SKM-1 treated with dmso at 0.1 percent for 144 hours (cell line): ENCODE data around the gene POPDC2.

ENCODE experiments used
- DNase-seq: peaks from one replicate; lab custom pipeline; 2025; ENCODE audit not compliant: unreplicated experiment; lab: John Stamatoyannopoulos, UW

The POPDC2 gene

DNA sequence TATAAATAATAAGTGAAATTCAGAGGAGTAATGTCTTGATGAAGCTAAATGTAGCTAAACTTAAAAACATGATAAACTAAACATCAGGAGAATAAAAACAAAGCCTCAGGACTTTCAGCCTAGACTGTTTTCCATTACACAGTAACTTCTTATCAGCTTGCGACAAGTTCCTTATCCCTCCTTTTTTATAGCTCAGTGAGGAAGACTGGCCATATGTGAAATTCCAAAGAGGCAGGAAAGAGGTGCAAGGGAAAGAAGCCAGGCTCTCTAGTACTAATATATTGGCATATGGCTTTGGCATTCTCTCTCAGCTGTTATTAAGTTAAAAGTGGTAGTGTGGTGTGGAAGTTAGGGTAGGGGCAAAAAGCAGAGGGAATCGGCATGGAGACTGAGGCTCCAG lies 12.4 kb upstream of the POPDC2 start:
- DNase-seq = no peak

DNA sequence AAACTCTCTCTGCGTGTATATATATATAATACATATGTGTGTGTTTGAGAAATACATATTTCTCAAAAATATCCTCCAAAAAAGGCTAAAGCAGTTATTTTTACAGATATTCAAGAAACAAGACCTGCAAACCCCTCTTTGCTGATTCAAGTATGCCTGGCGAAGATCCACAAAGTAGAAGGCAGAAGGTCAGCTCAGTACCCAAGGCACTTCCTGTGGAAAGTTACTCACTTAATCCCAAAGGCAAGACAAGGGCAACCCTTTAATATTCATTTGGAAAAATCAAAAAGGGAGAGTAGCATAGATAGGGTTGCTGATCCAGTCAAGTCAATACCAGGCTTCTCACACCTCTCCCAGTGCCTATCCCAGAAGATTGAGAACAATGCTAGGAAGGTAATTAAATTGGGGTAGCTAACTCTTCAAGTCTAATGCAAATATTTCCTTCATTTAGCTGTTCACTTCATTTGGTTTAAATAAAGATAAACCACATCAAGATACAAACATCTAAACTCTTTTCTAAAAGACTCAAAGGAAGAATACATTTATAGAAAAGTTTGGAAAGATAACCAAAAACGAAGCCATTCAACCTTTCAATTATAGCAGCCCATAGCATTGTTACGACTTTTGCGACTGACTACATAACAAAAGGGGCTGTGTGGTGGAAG lies 9.6 kb upstream of the POPDC2 start:
- DNase-seq = no peak

DNA sequence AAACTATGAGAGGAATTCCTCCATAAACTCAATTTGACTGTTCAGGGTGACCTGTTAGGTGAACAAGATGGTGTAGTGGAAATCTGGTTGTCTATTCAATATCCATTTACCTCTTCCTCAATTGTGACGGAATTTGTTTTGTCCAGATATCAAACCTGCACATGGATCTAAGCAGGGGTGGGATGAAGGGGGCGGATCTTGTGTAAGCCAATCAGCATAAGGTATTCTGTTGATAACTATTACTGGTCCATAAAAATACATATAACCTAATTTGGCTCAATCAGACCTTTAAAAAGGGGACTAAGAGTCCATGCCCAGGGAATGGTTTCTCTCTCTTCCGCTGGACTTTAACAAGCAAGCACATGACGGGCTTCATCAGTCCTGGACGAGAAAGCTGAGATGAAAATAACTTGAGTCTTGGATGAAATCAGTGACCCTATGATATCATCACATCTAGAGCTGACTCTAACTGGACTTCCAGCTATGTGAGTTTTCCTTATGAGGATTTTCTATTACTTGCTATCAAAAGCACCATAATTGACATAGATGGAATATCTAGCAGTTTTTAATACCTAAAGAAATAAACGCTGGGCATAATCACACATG lies 5.7 kb upstream of the POPDC2 start:
- no peak for DNase-seq

DNA sequence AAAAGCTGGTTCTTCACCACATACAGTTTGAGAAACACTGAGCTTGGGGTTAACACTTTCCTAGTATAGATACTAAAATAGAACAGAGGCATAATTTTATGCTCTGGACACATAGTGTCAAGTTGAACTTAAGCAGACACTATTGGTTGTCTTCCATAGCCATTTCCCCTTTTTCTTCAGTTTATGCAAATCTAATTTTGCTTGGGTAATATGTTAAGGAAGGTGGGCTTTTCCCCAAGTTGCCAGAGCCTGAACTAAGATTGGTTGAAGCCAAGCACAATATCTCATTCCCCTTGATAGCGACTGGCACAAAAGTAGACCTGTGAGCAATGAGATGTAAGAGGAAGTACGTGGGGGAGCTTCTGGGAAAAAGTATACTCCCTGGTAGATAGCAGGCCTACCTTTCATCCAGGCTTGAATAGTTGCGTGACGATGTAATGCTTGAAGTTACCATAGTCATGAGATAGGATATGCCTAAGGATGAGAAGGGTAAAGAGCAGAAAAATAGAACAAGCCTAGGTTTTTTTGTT lies 4.5 kb upstream of the POPDC2 start:
- no peak for DNase-seq

DNA sequence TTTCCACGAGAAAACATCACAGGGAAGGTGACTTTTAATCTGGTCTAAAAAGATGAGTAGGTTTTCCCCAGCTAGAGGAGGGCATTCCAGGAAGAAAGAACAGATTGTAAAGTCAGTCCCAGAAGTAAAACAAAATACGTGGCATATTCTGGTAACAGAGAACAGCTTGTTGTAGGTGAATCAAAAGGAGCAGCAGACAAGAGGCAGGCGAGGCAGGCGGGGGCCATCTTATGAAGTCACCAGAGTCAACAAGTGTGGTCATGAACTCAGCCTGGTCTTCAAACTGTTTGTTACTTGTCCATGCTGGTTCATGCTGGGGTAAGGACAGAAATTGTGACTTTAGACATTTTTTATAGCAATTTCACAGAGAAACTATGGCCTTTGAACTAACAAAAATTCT lies 4.0 kb upstream of the POPDC2 start:
- no peak for DNase-seq

DNA sequence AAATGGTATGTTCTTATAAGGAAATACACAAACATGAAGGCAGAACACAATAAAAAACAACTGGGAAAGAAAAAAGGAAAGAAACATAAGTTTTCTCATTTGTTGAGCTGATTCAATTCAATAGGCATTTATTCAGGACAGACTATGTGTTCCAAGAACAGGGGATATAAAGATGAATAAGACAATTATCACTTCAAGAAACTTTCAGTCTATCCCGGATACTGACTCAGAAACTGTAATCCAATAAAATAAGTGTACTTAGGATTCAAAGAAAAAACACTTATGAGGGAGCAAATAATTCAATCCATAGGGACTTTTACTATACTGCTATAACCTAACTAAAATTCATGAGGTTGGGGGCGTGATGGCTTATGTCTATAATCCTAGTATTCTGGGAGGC lies 3.5 kb upstream of the POPDC2 start:
- DNase-seq = no peak

DNA sequence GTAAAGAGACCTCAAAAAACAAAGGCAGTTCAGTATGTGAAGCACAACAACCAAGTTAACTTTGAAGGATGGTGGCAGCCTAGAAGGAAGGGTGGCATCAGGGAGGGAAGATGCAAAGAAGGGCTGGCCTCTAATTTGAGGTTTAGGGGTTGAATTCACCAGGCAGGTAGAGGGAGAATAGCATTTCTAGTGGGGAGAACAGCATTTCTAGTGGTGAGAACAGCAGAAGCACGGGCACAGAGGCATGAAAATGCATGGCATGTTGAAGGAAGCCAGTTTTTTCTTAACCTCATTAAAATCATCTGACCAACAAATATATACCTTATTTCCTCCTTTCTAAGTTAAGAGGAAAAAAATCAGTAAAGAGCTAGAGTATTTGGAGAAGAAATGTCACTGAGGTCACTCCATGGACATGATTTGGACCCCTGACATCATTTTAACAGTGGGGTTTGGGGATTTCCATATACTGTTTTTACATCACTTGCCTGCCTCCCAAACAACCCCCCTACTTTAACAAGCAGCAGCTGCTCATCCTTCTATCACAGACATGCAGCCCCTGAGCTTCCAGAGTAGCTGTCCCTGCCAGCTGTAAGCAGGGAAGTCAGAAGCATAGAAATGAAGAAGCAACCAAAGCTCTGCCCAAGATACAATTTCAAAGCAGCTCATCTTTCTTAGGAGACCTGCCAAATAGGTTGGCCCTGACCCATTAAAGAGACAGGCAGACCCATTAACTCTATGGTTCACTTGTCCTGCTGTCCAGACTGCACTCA lies 2.4 kb upstream of the POPDC2 start:
- DNase-seq = no peak

DNA sequence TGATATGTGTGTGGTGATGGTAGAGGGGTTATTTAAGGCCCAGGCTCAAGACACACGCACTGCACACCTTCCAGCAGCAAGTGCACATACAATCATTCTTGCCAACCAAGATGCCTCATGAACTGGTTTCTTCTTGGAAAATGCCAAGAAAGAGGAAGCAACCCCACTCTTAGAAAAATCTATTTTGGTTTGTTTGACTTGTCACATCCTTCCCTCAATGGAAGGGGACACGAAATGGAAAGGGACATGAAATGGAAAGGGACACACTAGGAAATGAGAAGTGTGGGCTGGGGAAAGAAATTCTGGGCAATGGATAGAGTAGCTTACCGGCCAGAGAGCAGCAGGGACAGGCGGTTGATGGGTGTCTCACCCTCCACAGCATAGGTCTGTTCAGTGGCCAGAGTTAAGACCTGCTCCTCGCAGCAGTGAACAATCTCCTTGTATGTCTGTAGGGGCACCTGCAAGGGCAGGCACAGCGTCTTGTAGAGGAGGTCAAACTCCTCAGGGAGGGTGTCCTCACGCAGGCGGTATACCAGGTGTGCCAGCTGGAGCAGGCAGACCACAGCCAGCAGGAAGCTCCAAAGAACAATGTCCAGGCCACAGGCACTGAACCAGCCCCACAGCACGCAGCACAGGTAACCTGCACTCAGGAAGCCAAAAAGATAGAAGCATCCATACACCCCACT lies 640 bp downstream of the POPDC2 start:
- no peak for DNase-seq

DNA sequence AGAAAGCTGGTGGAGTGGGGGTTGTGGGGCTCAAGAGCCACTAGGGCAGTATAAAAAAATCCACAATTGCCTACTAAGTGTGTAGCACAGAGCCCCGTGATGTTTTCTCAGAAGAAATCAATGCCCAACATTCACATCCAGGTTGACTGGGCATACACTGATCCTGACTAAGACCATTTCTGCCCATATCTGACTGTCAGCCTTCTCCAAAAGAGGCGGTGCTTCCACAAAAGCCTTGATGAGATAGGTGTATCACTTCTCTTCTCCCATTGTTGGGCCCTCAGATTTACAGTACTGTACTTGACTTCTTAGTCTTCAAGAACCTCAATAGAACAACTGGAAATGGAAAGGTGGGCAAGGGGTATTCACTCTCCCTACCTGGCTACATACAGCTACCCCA lies 1.4 kb downstream of the POPDC2 start:
- DNase-seq = no peak

DNA sequence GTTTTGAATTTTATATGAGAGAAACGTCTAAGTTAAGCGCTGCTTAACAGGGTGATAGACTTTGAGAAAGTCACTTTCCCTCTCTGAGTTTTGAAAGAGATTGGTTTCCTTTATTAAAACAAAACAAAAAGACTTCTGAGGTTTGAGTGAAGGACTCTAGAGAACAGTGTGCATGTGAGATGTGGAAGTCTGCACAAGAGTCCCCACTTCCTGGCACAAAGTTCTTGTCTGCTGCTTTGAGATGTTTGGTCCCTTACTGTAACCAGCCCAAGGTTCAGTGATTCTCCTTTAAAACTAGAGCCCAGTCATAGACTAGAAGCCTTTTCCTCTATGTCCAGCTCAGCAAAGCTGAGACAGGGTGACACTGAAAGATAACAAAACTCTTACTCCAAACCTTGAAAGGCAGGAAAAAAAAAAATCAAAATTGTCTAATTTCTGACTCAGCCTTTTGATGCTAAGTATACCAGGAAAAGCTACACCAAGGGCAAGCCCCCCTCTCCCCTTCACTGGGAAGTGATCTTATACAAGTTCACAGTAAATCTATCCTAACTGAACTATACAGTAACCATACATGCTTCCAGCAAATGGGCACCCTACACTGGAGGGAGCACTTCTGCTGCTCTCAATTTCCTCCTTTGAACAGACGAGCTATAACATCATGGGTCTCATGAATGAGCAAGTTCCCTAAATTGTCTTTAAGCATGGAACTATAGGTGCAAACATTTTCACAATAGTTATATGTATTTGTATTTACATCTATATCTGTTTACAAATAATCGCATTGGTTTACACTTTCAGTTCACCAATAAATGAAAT lies 2.3 kb downstream of the POPDC2 start:
- DNase-seq = peak; percentile 8

DNA sequence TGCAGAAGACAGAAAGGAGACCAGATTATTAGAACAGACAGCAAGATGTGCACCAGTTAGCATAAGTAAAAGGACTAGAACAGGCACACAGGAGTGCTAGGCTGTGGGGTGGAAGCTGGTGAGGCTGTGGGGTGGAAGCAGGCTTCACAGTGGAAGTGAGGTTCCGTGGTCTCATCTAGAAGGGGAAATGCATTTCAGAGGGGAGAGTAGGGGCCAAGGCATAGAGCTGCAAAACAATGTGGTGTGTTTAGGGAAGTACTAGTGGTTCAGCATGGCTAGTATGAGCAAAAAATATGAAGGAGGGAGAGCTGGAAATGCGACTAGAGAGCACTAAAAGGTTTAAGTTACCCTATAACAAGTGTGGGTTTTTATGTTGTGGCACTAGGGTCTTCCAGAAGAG lies 6.5 kb downstream of the POPDC2 start:
- DNase-seq = peak; percentile 56

DNA sequence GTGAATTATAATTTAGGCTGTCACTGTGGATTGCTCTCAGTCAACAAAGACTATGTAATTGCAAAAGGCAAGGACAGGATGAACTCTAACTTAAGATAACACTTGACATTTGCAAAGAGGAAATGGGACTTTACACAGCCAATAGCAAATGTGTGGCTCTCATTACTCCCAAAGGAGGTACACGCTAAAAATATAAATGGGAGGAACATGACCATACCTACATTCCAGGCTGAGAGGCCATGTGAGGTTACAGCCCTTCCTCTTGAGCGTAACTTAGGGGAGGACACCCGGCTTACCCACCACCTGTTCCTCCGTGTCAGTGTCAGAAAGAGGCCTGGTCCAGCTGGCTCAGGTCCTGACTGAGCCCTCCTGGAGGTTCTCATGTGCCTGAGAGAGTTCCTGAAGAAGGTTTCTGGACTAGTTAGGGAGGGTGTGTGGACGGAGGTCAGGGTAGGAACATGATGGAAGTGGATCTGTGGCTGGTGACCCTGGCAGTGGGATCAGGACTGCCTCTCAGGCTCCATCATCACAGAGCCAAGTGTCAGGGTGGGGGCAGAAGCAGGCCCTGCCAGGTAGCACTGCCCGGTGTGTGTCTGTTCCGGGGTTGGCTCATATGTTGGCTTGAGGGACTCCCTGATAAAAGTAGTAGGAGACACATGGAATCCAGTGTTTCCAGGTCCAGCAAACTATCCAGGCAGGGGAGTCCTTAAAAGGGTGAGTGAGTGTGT lies 7.9 kb downstream of the POPDC2 start:
- DNase-seq = no peak

DNA sequence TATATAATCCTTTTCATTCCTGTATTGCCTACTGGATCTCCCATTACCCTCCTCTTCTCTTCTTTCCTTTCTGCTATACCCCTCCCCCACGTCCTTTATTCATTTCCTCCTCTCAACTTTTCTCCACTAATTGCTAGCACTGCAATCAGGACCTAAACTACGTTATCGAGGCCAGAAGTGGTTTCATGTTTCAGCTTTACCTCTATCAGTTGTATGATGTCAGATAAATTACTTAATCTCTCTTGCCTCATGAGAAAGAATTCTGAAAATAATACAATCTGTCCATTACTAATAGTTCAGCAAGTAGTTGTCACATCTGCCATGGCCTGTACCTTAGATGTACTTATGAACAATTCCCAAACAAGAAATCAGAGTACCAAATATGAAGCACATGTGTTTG lies 10.6 kb downstream of the POPDC2 start:
- DNase-seq = no peak

DNA sequence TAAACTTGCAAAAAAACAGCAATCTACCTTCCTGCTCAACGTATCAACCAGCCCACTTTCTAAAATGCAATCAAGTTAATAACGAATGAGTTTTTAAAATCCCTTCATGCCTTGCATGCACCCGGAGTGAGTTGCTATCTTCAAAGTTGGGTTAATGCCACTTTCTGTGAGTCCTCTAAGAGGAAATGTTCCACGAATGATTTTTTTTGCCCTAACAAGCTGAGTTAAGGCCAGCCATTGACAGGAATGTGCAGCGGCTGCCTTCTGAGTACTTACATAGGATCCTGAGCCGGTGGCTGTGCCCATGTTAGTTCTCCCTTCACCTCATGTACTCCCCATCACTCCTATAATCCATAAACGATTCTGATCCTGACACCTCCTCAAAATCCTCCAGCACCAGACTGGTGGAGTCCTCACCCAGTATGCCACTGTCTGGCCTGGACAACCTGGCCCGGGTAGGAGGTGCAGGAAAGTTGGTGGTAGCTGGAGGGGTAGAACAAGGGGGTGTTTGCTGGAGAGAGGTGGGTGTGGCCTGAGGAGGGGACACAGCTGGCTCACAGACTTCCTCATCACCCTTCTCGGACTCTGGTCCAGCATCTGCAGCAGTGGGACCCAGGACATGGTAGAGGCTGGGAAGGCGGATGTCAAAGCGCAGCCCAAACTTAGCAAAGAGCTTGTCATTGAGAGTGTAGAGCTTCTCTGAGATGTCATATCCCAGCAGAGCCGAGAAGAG lies 12.4 kb downstream of the POPDC2 start:
- no peak for DNase-seq

DNA sequence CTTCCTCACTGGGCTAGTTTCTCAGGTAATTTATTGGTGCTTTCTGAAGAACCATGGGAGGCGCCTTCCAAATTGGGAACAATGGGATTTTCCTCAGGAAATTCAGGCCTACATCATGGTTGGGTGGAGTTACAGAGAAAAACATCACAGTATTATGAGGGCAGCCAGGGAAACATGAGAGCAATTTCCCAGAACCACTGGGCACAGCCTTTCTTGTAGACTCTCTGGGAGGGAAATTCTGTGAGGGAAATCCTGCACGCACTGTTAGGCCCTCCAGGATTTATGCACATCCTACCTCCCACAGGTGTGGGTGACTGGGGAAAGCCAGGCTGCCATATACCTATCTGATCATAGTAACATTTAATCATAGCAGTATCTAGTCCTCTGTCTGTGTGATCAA lies 13.2 kb downstream of the POPDC2 start:
- no peak for DNase-seq

DNA sequence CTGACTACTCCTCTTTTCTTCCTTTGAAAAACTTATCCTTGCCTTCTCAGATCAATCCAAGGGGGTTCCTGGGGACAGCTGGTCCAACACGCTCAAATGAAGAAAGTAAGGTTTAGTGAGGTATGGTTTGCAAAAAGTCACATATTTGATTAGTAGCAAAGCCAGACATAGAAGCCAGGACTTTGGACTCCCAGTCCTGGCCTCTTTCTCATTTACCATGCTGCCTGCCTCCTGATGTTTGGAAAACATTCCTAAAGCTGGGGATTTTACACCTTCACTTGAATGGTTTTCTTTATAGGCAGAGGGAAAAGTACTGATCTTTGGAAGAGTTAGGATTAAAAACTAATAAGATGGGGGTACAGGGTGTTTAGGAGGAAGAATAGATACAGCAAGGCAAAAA lies 14.6 kb downstream of the POPDC2 start:
- no peak for DNase-seq

DNA sequence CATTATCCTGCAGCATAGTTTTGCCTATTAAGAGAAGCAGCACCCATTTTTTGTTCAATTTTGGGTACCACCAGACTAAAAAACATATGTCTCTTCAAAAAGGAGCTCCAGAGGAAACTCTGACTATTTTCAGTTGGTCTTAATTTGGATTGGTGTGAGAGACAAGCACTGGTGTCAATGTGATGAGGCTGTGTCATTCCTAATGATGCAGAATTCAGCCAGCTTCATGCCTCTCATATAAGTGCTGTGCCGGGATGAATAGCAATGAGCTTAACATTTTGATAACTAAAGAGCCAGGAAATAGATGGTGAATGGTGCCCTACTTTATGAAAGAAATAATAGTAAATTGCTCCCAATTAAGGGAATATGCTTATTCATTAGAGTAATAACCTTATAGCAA lies 15.9 kb downstream of the POPDC2 start:
- DNase-seq = no peak

DNA sequence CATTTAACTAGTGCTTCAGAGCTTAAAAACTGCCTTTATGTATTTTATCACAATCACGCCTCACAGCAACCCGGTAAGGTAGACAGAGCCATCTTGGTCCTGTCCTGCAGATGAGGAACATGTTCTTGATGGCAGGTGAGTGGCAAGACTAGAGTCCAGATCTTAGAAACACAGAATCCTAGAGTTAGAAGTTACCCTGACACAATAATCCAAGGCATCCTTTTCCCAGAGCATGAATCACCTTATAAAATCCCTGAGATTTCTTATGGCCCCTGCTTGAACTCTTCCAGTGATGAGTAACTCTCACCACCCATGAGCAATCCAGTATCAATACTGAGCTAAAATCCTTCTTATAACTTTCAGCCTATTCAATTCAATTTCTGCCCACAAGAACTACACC lies 16.9 kb downstream of the POPDC2 start:
- DNase-seq = no peak

DNA sequence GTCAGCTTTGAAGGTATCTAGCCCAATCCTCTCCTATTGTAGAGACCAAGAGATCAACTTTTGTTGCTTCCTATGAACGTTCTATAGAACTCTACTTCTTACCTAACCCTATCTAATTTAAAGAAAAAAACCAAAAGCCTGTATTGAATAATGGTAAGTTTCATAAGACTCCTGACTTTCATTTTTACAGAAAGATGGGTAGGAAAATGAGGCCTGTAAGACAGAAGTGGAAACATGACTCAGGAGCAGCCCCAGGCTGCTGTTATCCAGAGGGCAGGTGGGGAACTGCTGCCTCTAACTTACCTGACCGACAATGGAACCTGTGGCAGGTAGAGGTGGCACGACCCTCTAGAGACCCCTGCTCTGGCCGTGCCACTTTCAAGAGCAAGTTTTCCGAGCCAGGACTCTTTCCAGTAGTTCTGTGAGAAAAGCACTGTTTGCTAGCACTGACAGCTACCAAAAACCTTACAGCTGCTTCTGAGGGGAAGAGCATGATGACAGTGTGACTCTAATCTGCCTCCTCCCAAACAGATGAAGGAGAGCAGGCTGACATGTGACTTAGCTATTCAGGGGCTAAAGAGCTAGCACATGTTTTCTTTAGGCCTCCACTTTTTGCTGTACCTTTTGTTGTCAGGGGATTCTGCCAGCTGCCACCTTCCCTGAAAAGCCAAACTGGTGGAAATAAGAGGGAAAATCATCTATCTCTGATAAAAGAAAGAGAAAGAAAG lies 17.5 kb downstream of the POPDC2 start:
- DNase-seq = no peak
